ENCODE results near the gene KCNJ15. TPM values are rescaled to one million over a fixed set of nuclear protein-coding genes. Genes with fewer than 3 reads are reported as not detected.

The KCNJ15 gene
- total RNA-seq (under 1 TPM in 1 of 2 donors, not detected in 1; 0.12 TPM), total RNA-seq (0.08 to 0.12 reads per million in 2 donors)

- Mint-ChIP-seq H3K27me3 (peaks cover 24% of the 10 kb centered on the region), H3K36me3 (ENCODE audit: low read depth) (peaks cover 2% of the 10 kb centered on the region), H3K4me1 (peaks cover 3% of the 10 kb centered on the region), H3K4me3 (no peak within 1 kb of the TSS), H3K27ac (no peak within 1 kb of the TSS)
- ATAC-seq = no peak
- no peak for DNase-seq
- H3K9me3 ChIP-seq (ENCODE audit: control insufficient read depth, low read length, poor library complexity, severe bottlenecking) = no peaks in the 10 kb centered on the region
These were observed at the start of gene KCNJ15 for GRCh38 chr21:38256599-38257302. KCNJ15 (plus strand) TSS chr21:38256991; CDS start chr21:38299262, 42,271 bp downstream.

DNA sequence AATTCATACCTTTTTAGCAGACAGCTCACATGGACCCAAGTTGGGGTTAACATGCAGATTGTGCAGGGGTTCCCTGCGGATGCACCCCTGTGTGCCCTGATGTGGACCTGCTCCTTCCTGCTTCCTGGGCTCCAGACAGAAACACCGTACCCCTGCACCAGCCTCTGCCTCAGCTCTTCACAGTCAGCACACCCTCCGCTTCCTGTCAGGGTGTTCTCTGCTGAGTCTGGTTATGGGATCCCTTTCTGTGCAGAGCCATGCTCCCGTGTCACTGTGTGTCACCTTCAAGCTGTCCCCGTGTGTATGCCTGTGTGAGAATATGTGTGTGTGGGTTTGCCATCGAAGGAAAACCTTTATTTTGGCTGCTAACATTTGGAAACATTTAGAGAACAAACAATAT, 48.7 kb upstream of the KCNJ15 start:
- ATAC-seq (no peak), DNase-seq (no peak)
- H3K36me3 Mint-ChIP-seq (ENCODE audit: low read depth) = no peaks in the 10 kb centered on the region
- peaks cover 45% of the 10 kb centered on the region for H3K27me3 Mint-ChIP-seq
- H3K4me1 Mint-ChIP-seq = no peaks in the 10 kb centered on the region
- no peak overlapping the region for H3K4me3 Mint-ChIP-seq
- no peak overlapping the region for H3K27ac Mint-ChIP-seq
- no peaks in the 10 kb centered on the region for H3K9me3 ChIP-seq (ENCODE audit: control insufficient read depth, low read length, poor library complexity, severe bottlenecking)

DNA sequence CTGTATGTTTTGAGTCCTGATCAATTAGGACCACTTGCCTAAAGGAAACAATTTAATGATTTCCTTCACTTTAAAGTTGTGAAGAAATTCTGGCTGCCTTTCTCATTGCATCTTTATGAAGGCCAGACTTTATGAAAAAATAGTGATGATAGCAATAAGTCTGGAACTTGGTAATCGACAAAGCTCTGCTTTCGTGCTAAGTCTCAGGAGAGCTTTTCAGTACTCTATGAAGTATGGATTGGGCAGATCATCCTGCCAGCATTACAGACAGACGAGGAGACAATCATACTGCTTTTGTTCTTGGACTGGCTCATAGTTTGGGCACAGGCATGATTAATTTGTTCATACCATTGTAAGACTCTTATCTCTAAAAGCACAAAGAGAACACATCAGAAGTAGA, 45.5 kb upstream of the KCNJ15 start:
- no peak for ATAC-seq
- Mint-ChIP-seq H3K36me3 (ENCODE audit: low read depth) (no peaks in the 10 kb centered on the region), H3K4me1 (no peaks in the 10 kb centered on the region), H3K27me3 (peaks cover 31% of the 10 kb centered on the region), H3K27ac (no peak overlapping the region), H3K4me3 (no peak overlapping the region)
- no peak for DNase-seq
- H3K9me3 ChIP-seq (ENCODE audit: control insufficient read depth, low read length, poor library complexity, severe bottlenecking) = no peaks in the 10 kb centered on the region

DNA sequence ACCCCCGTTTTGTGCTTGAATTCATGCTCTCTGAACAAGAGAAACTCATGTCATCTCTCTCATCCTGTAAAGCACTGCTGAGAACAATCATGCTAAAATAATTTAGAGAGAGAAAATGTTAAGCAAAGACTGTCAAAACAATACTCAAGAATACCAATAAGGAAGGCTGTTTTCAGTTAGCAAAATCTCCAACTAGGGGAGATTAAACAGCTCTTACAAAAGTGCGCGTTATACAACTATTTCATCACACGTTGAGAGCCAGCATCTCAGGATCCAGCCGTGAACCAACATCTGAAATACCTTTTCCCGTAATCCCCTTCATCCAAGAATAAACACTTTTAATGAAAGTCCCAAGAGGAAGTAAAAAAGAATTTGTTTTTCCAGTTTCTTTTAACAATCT, 44.1 kb upstream of the KCNJ15 start:
- Mint-ChIP-seq H3K4me3 (no peak overlapping the region), H3K27ac (no peak overlapping the region), H3K36me3 (ENCODE audit: low read depth) (no peaks in the 10 kb centered on the region), H3K27me3 (peaks cover 24% of the 10 kb centered on the region), H3K4me1 (no peaks in the 10 kb centered on the region)
- ATAC-seq (no peak), DNase-seq (no peak)
- no peaks in the 10 kb centered on the region for H3K9me3 ChIP-seq (ENCODE audit: control insufficient read depth, low read length, poor library complexity, severe bottlenecking)

- H3K9me3 ChIP-seq (ENCODE audit: control insufficient read depth, low read length, poor library complexity, severe bottlenecking) = no peaks in the 10 kb centered on the region
- Mint-ChIP-seq H3K4me1 (peaks cover 3% of the 10 kb centered on the region), H3K36me3 (ENCODE audit: low read depth) (no peaks in the 10 kb centered on the region), H3K27ac (no peak overlapping the region), H3K27me3 (peaks cover 5% of the 10 kb centered on the region), H3K4me3 (no peak overlapping the region)
- DNase-seq (peak; percentile 19 to 42 (median 20)), ATAC-seq (peak; percentile 64)
These were observed 37.7 kb upstream of the KCNJ15 start for GRCh38 chr21:38219049-38219628.

- Mint-ChIP-seq H3K4me1 (peaks cover 3% of the 10 kb centered on the region), H3K27ac (no peak overlapping the region), H3K4me3 (no peak overlapping the region), H3K27me3 (peaks cover 5% of the 10 kb centered on the region), H3K36me3 (ENCODE audit: low read depth) (no peaks in the 10 kb centered on the region)
- peaks cover 3% of the 10 kb centered on the region for H3K9me3 ChIP-seq (ENCODE audit: control insufficient read depth, low read length, poor library complexity, severe bottlenecking)
- no peak for ATAC-seq
- no peak for DNase-seq
These were observed 36.5 kb upstream of the KCNJ15 start for GRCh38 chr21:38220270-38220737.

- peaks cover 5% of the 10 kb centered on the region for H3K27me3 Mint-ChIP-seq
- peaks cover 3% of the 10 kb centered on the region for H3K9me3 ChIP-seq (ENCODE audit: control insufficient read depth, low read length, poor library complexity, severe bottlenecking)
- DNase-seq (no peak), ATAC-seq (no peak)
- H3K36me3 Mint-ChIP-seq (ENCODE audit: low read depth) = no peaks in the 10 kb centered on the region
- H3K4me1 Mint-ChIP-seq = peaks cover 3% of the 10 kb centered on the region
- no peak overlapping the region for H3K4me3 Mint-ChIP-seq
- no peak overlapping the region for H3K27ac Mint-ChIP-seq
These were observed 35.2 kb upstream of the KCNJ15 start for GRCh38 chr21:38221594-38221993.

- H3K36me3 Mint-ChIP-seq (ENCODE audit: low read depth) = no peaks in the 10 kb centered on the region
- no peak for ATAC-seq
- H3K9me3 ChIP-seq (ENCODE audit: control insufficient read depth, low read length, poor library complexity, severe bottlenecking) = peaks cover 3% of the 10 kb centered on the region
- H3K27ac Mint-ChIP-seq = no peak overlapping the region
- DNase-seq = no peak
- no peak overlapping the region for H3K4me3 Mint-ChIP-seq
- H3K27me3 Mint-ChIP-seq = peaks cover 2% of the 10 kb centered on the region
- peaks cover 2% of the 10 kb centered on the region for H3K4me1 Mint-ChIP-seq
These were observed 32.8 kb upstream of the KCNJ15 start for GRCh38 chr21:38223893-38224540.

GRCh38 chr21:38227401-38227800, 29.4 kb upstream of the KCNJ15 start:
- DNase-seq = no peak
- peaks cover 3% of the 10 kb centered on the region for H3K9me3 ChIP-seq (ENCODE audit: control insufficient read depth, low read length, poor library complexity, severe bottlenecking)
- Mint-ChIP-seq H3K36me3 (ENCODE audit: low read depth) (no peaks in the 10 kb centered on the region), H3K27me3 (no peaks in the 10 kb centered on the region), H3K27ac (no peak overlapping the region), H3K4me3 (no peak overlapping the region), H3K4me1 (no peaks in the 10 kb centered on the region)
- ATAC-seq = no peak

- Mint-ChIP-seq H3K36me3 (ENCODE audit: low read depth) (peaks cover under 1% of the 10 kb centered on the region), H3K4me3 (no peak overlapping the region), H3K27me3 (no peaks in the 10 kb centered on the region), H3K27ac (no peak overlapping the region), H3K4me1 (no peaks in the 10 kb centered on the region)
- ATAC-seq = no peak
- H3K9me3 ChIP-seq (ENCODE audit: control insufficient read depth, low read length, poor library complexity, severe bottlenecking) = peaks cover 3% of the 10 kb centered on the region
- no peak for DNase-seq
These were observed 28.7 kb upstream of the KCNJ15 start for GRCh38 chr21:38228115-38228514.

DNA sequence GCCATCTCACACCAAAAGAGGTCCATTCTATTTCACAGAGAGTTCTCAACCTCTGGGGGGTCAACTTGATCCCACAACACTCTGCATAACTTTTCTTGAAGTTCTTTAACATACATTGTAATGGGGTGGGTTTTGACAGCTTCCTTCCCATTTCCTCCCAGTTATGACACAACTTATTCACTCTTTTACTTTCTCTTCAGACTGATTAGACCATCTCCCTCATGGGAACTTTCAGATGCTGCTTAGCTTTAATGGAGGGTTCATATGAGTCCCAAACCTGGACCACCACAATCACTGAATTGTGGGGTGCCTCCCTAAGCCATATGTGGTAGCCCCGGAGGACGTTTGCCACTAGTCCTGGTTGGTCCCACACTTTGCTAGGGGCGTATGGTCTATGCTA, 28.3 kb upstream of the KCNJ15 start:
- no peak overlapping the region for H3K4me3 Mint-ChIP-seq
- H3K9me3 ChIP-seq (ENCODE audit: control insufficient read depth, low read length, poor library complexity, severe bottlenecking) = peaks cover 3% of the 10 kb centered on the region
- peaks cover 3% of the 10 kb centered on the region for H3K36me3 Mint-ChIP-seq (ENCODE audit: low read depth)
- no peak overlapping the region for H3K27ac Mint-ChIP-seq
- H3K4me1 Mint-ChIP-seq = no peaks in the 10 kb centered on the region
- DNase-seq (no peak), ATAC-seq (no peak)
- H3K27me3 Mint-ChIP-seq = no peaks in the 10 kb centered on the region

- H3K4me1 Mint-ChIP-seq = no peaks in the 10 kb centered on the region
- no peak overlapping the region for H3K4me3 Mint-ChIP-seq
- ATAC-seq (no peak), DNase-seq (no peak)
- no peak overlapping the region for H3K27ac Mint-ChIP-seq
- peaks cover 3% of the 10 kb centered on the region for H3K9me3 ChIP-seq (ENCODE audit: control insufficient read depth, low read length, poor library complexity, severe bottlenecking)
- H3K27me3 Mint-ChIP-seq = no peaks in the 10 kb centered on the region
- H3K36me3 Mint-ChIP-seq (ENCODE audit: low read depth) = peaks cover 3% of the 10 kb centered on the region
These were observed 27.4 kb upstream of the KCNJ15 start for GRCh38 chr21:38229260-38229877.

- no peaks in the 10 kb centered on the region for H3K4me1 Mint-ChIP-seq
- H3K27me3 Mint-ChIP-seq = no peaks in the 10 kb centered on the region
- DNase-seq (no peak), ATAC-seq (no peak)
- no peak overlapping the region for H3K4me3 Mint-ChIP-seq
- H3K9me3 ChIP-seq (ENCODE audit: control insufficient read depth, low read length, poor library complexity, severe bottlenecking) = no peaks in the 10 kb centered on the region
- no peak overlapping the region for H3K27ac Mint-ChIP-seq
- H3K36me3 Mint-ChIP-seq (ENCODE audit: low read depth) = peaks cover 3% of the 10 kb centered on the region
These were observed 22.2 kb upstream of the KCNJ15 start for GRCh38 chr21:38234395-38235142.

All from T-helper 17 cell (primary cell).